Esophagus muscularis mucosa (tissue), 4 donors: Measurements from ENCODE around the gene SDHB. TPM values are rescaled to one million over a fixed set of nuclear protein-coding genes. Genes with fewer than 3 reads are reported as not detected.

Source experiments
- DNase-seq: peaks from one replicate; pipeline ENCODE4 v3.0.0-alpha.2; 2017; ENCODE audit errors: extremely low spot score
- H3K27ac ChIP-seq, 4 donors: fragments of 200-600 bp; sonication (generic); replicated peaks in 1 of 4; 1 replicate in 3 of 4; 2 replicates in 1 of 4; pipeline ENCODE4 v1.5.1; 2016 to 2019; ENCODE audit warnings: mild to moderate bottlenecking in 1 of 4
- H3K27me3 ChIP-seq, 4 donors: fragments of 200-600 bp; sonication (generic); one replicate each; pipeline versions ENCODE4 v1.5.1 to v1.6.0; 2016 to 2019
- H3K36me3 ChIP-seq, 4 donors: fragments of 200-600 bp; sonication (generic); one replicate each; pipeline ENCODE4 v1.5.1; 2016 to 2019
- H3K4me1 ChIP-seq, 4 donors: fragments of 200-600 bp; sonication (generic); one replicate each; pipeline ENCODE4 v1.5.1; 2016 to 2019
- H3K4me3 ChIP-seq, 4 donors: fragments of 200-600 bp; sonication (generic); 1 replicate in 2 of 4; 2 replicates in 2 of 4; pipeline ENCODE4 v1.5.1; 2016 to 2019; ENCODE audit warnings: mild to moderate bottlenecking in 4 of 4, moderate library complexity in 1 of 4
- H3K9me3 ChIP-seq, 4 donors: fragments of 200-600 bp; sonication (generic); 1 replicate in 3 of 4; 2 replicates in 1 of 4; pipeline ENCODE4 v1.5.1; 2016 to 2019
- CTCF ChIP-seq, 3 experiments: fragments of 200-600 bp in 2 of 3; fragments of 450-650 bp in 1 of 3; sonication (generic) in 2 of 3; IDR thresholded peaks; one replicate each; pipeline ENCODE4 v1.5.1; 2017 to 2019; ENCODE audit warnings: antibody characterized with exemption in 3 of 3, mild to moderate bottlenecking in 2 of 3, moderate library complexity in 1 of 3
- EP300 ChIP-seq: sonication (generic); formaldehyde crosslinking; IDR thresholded peaks from one replicate; pipeline ENCODE4 v1.6.1; 2017; ENCODE audit warnings: antibody characterized with exemption
- POLR2A ChIP-seq: fragments of 450-650 bp; IDR thresholded peaks from one replicate; pipeline ENCODE4 v1.6.1; 2017; ENCODE audit warnings: antibody characterized with exemption, moderate library complexity, mild to moderate bottlenecking, low read depth
- POLR2AphosphoS5 ChIP-seq, 2 donors: sonication (generic); formaldehyde crosslinking; IDR thresholded peaks; one replicate each; pipeline ENCODE4 v1.6.1; 2017; ENCODE audit warnings: antibody characterized with exemption in 2 of 2
- WGBS: methylation state at CpG from one replicate; pipeline ENCODE4 v1.1.5; 2018; 5-methylcytosine and 5-hydroxymethylcytosine counted together
- intact Hi-C: fragments of 100-400 bp; cut with DNase I; formaldehyde crosslinking; loops from one replicate; pipeline ENCODE4 v1.15.1; 2023
- total RNA-seq, 4 donors: library from RNA; depleted of rRNA; stranded (reverse); fragments of >200 nt; gene quantifications; one replicate each; pipeline versions ENCODE4 v1.1.0 to v1.2.1, GENCODE V29; 2016

SDHB gene
- total RNA-seq, 4 donors from 2014 or later, result 95.4 to 129 (median 120) TPM

GRCh38 chr1:16992102-16992501 lies 61.7 kb downstream of the SDHB start:
- TF ChIP-seq CTCF (IDR thresholded peaks at IDR 0.05) (no peak), POLR2A (no peak), EP300 (no peak), POLR2AphosphoS5 (IDR thresholded peaks at IDR 0.05) (no peak)
- intact Hi-C loops, result no loop called here
- H3K4me3 ChIP-seq, result no peak overlapping the region
- H3K27ac ChIP-seq, result no peak overlapping the region
- H3K36me3 ChIP-seq, result peaks cover 36 to 95% (median 83%) of the 10 kb centered on the region in 4 donors
- H3K27me3 ChIP-seq, result no peaks in the 10 kb centered on the region
- H3K9me3 ChIP-seq, result no peaks in the 10 kb centered on the region
- WGBS, result 100% methylated on average over 3 of the region's 12 CpGs
- DNase-seq, result no peak
- no peaks in the 10 kb centered on the region for H3K4me1 ChIP-seq

GRCh38 chr1:16991571-16991970 lies 62.3 kb downstream of the SDHB start:
- Histone ChIP-seq H3K4me3 (no peak overlapping the region), H3K4me1 (no peaks in the 10 kb centered on the region), H3K27me3 (no peaks in the 10 kb centered on the region), H3K27ac (no peak overlapping the region), H3K36me3 (peaks cover 36 to 95% (median 83%) of the 10 kb centered on the region in 4 donors), H3K9me3 (no peaks in the 10 kb centered on the region)
- WGBS, result 93% methylated on average over 12 of the region's 12 CpGs
- intact Hi-C loops, result no loop called here
- TF ChIP-seq CTCF (IDR thresholded peaks at IDR 0.05), result no peak
- TF ChIP-seq POLR2A, result no peak
- no peak for TF ChIP-seq POLR2AphosphoS5 (IDR thresholded peaks at IDR 0.05)
- no peak for TF ChIP-seq EP300
- no peak for DNase-seq

- Histone ChIP-seq H3K27ac (no peak overlapping the region), H3K4me1 (peaks cover 3 to 5% (median 3%) of the 10 kb centered on the region in 4 donors), H3K36me3 (peaks cover 30 to 91% (median 78%) of the 10 kb centered on the region in 4 donors), H3K4me3 (no peak overlapping the region), H3K27me3 (no peaks in the 10 kb centered on the region), H3K9me3 (no peaks in the 10 kb centered on the region)
- DNase-seq, result no peak
- TF ChIP-seq POLR2AphosphoS5 (IDR thresholded peaks at IDR 0.05) (no peak), EP300 (no peak), CTCF (IDR thresholded peaks at IDR 0.05) (no peak), POLR2A (no peak)
- 90% methylated on average over 12 of the region's 22 CpGs for WGBS
- intact Hi-C loops, result no loop called here
Observed at GRCh38 chr1:16989676-16990391, 64.0 kb downstream of the SDHB start.

- Histone ChIP-seq H3K4me3 (no peak overlapping the region), H3K36me3 (peaks cover 30 to 77% (median 70%) of the 10 kb centered on the region in 4 donors), H3K27ac (no peak overlapping the region), H3K4me1 (peaks cover 8 to 12% (median 11%) of the 10 kb centered on the region in 4 donors), H3K27me3 (no peaks in the 10 kb centered on the region), H3K9me3 (no peaks in the 10 kb centered on the region)
- intact Hi-C loops, result no loop called here
- DNase-seq, result no peak
- 90% methylated on average over 12 of the region's 13 CpGs for WGBS
- TF ChIP-seq CTCF (IDR thresholded peaks at IDR 0.05), result no peak
- no peak for TF ChIP-seq EP300
- TF ChIP-seq POLR2AphosphoS5 (IDR thresholded peaks at IDR 0.05), result no peak
- no peak for TF ChIP-seq POLR2A
Observed at GRCh38 chr1:16988210-16988609, 65.6 kb downstream of the SDHB start.
